Fibroblast of villous mesenchyme (primary cell): ENCODE measurements around the gene SKI. TPM values are rescaled to one million over a fixed set of nuclear protein-coding genes. Genes with fewer than 3 reads are reported as not detected.

Experiments
- DNase-seq: peaks from one replicate; pipeline ENCODE4 v3.0.0-alpha.2; 2010; ENCODE audit warnings: low read depth
- H3K4me3 ChIP-seq: 2 replicates; pipeline ENCODE4 v1.5.1; 2011; ENCODE audit warnings: low read depth, mild to moderate bottlenecking, low read length
- CTCF ChIP-seq: IDR thresholded peaks from 2 replicates; pipeline ENCODE4 v1.5.1; 2012; ENCODE audit warnings: low read depth, mild to moderate bottlenecking, low read length; ENCODE audit not compliant: insufficient read depth
- total RNA-seq: library from RNA; depleted of rRNA; stranded (reverse); fragments of >200 nt; gene quantifications from 2 replicates; pipeline ENCODE4 v1.2.3, GENCODE V29; 2012

SKI gene
- total RNA-seq, 1 donor: 26.8 TPM

- no peak overlapping the region for H3K4me3 ChIP-seq
- DNase-seq: peak; percentile 55
- TF ChIP-seq CTCF: no peak
Measured at GRCh38 chr1:2276803-2277580, 48.9 kb downstream of the SKI start.

DNA sequence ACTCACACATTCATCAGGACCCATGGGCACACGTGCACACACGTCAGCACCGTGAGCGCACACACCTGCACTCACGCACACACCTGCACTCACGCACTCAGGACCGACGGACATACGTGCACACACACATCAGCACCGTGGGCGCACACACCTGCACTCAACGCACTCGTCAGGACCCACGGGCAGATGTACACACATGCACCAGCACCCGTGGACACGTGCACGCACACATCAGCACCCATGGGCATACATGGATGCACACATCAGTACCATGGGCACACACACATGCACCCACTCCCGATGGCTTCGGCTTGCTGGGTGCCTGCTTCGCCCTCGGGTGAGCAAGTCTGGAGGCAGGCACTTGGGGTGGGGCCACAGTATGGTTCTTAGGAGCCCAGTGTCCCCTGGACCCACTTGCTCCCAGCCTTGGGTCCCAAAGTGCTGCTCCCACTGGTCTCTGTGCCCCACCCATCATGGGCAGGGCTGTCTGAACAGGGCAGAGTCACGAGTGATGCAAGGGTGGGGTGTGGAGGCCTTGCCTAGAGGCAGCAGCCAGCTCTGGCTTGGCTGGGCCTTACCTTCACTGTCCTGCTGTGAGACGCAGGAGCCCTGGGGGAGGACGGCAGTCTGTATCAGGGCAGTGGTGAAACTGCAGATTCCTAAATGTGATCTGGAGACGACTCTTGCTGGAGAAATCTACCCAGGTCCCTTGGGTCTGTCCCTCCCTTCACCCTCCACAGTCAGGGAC, 49.8 kb downstream of the SKI start:
- TF ChIP-seq CTCF: no peak
- DNase-seq: no peak
- no peak overlapping the region for H3K4me3 ChIP-seq

DNA sequence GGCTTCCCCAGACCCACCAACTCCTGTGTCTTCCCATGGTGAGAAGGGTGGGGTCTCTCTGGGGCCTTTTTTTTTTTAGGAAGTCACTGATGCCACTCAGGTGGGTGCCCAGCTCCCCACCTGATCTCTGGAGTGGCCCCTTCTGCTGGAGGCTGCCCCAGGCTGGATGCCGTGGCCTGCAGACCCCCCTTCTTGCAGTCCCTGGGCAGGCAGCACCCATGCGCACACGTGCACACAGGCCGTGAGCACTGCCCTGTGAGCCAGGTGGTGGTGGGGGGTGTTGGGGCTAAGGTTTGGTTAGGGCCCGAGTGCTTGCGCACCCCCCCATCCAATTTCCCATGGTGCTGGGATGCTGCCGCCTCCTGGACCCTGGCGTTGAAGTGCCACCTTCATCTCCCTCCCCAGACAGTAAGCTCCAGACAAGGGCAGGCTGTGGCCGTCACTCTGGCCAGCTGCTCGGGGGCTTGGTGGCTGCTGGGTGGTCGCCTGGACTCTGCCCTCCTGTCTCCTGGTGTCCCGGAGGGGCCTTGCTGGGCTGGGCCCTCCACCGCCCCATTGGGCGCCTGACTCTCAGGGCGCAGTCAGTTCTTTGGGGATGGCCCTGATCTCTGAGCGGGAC, 50.6 kb downstream of the SKI start:
- DNase-seq: no peak
- H3K4me3 ChIP-seq: no peak overlapping the region
- no peak for TF ChIP-seq CTCF

DNA sequence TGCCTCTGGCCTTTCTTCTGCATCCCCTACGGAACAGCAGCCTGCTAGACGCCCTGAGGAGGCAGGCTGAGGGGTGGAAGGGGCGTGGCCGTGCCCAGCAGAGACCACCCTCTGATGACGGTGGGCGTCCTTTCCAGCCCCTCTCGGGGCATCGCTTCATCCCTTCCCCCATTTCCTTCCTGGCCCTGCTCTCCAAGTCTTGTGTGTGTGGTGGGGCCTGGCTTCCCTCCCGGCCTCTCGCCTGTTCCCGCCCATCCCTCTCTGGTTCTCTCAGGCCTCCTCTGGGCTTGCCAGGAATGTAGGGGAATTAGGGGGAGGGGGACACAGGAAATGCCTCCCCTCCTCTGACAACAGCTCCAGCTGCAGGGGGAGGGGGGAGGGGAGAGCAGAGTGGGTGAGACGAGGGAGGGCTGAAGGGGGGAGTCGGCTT, 51.1 kb downstream of the SKI start:
- peak; percentile 96 for DNase-seq
- no peak for TF ChIP-seq CTCF
- no peak overlapping the region for H3K4me3 ChIP-seq

DNA sequence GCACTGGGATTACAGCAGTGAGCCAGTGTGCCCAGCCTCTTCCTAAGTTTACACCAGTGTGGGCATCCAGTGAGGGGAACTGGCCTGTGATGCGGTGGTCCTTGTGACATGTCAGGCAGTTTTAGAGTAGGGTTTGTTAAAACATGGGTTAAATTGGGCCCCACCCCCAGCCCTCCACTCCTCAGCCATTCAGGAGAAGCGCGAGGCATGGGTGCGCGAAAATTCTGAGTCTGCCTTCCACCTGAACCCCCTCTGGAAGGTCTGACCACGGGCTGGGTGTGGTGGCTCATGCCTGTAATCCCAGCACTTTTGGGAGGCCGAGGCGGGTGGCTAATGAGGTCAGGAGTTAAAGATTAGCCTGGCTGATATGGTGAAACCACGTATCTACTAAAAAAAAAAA, 51.7 kb downstream of the SKI start:
- H3K4me3 ChIP-seq: no peak overlapping the region
- DNase-seq: peak; percentile 39
- TF ChIP-seq CTCF: no peak

GRCh38 chr1:2282556-2283270, 54.6 kb downstream of the SKI start:
- no peak for TF ChIP-seq CTCF
- DNase-seq: no peak
- no peak overlapping the region for H3K4me3 ChIP-seq
